Transverse colon (tissue), 4 donors: ENCODE data around the gene ACTN3. TPM values are rescaled to one million over a fixed set of nuclear protein-coding genes. Genes with fewer than 3 reads are reported as not detected.

Source experiments
- DNase-seq: peaks from one replicate; pipeline ENCODE4 v3.0.0-alpha.2; 2019
- H3K27ac ChIP-seq, 4 donors: fragments of 200-600 bp; sonication (generic); 2 replicates each; pipeline ENCODE4 v1.5.1; 2016 to 2018; ENCODE audit warnings: inconsistent platforms in 4 of 4
- H3K27me3 ChIP-seq: fragments of 200-600 bp; sonication (generic); 2 replicates; pipeline ENCODE4 v1.5.1; 2017; ENCODE audit warnings: inconsistent platforms
- H3K36me3 ChIP-seq, 4 donors: fragments of 200-600 bp; sonication (generic); 2 replicates each; pipeline ENCODE4 v1.5.1; 2017 to 2019; ENCODE audit warnings: inconsistent platforms in 4 of 4
- H3K4me1 ChIP-seq, 4 donors: fragments of 200-600 bp; sonication (generic); 2 replicates each; pipeline ENCODE4 v1.5.1; 2017 to 2020; ENCODE audit warnings: inconsistent platforms in 4 of 4
- H3K4me3 ChIP-seq, 4 donors: fragments of 200-600 bp; sonication (generic); 1 replicate in 1 of 4; 2 replicates in 3 of 4; pipeline versions ENCODE4 v1.5.1 to v1.6.1; 2017 to 2019; ENCODE audit warnings: inconsistent platforms in 4 of 4
- H3K9me3 ChIP-seq, 2 donors: fragments of 200-600 bp; sonication (generic); 2 replicates each; pipeline ENCODE4 v1.5.1; 2017 to 2019; ENCODE audit warnings: inconsistent platforms in 2 of 2
- EP300 ChIP-seq: sonication (generic); formaldehyde crosslinking; IDR thresholded peaks from one replicate; pipeline ENCODE4 v1.6.1; 2017; ENCODE audit warnings: antibody characterized with exemption, low read depth
- POLR2A ChIP-seq: fragments of 450-650 bp; IDR thresholded peaks from one replicate; pipeline ENCODE4 v1.6.1; 2016; ENCODE audit warnings: antibody characterized with exemption, mild to moderate bottlenecking, moderate library complexity
- POLR2AphosphoS5 ChIP-seq, 3 donors: sonication (generic); formaldehyde crosslinking; IDR thresholded peaks; one replicate each; pipeline ENCODE4 v1.6.1; 2016; ENCODE audit warnings: antibody characterized with exemption in 3 of 3
- WGBS, 2 donors: methylation state at CpG; one replicate each; pipeline ENCODE4 v1.1.5; 2018; ENCODE audit warnings: low coverage in 1 of 2; 5-methylcytosine and 5-hydroxymethylcytosine counted together
- in situ Hi-C, 4 donors: fragments of 200-750 bp; cut with MboI; loops; one replicate each; pipeline versions ENCODE4 v1.15.0 to v1.15.1; 2017; ENCODE audit warnings: low sequenced_read_pairs in 3 of 4, low pct_ligation_motif_present in 1 of 4, low pct_unique_long_range_greater_than_20kb in 1 of 4
- intact Hi-C: fragments of 100-400 bp; cut with DNase I; formaldehyde crosslinking; loops from one replicate; pipeline ENCODE4 v1.15.1; 2023; ENCODE audit warnings: low total_unique reads
- total RNA-seq, 4 donors: library from RNA; depleted of rRNA; stranded (reverse); fragments of >200 nt; gene quantifications; one replicate each; pipeline ENCODE4 v1.1.0, GENCODE V29; 2016
- TF ChIP-seq, protein P1 (sequence below), 5 experiments: fragments of 200-600 bp in 3 of 5; fragments of 450-650 bp in 2 of 5; sonication (generic) in 3 of 5; IDR thresholded peaks; 1 replicate in 2 of 5; 2 replicates in 3 of 5; pipeline ENCODE4 v1.5.1; 2016 to 2017; ENCODE audit warnings: antibody characterized with exemption in 5 of 5, inconsistent platforms in 3 of 5, mild to moderate bottlenecking in 2 of 5, moderate library complexity in 1 of 5

The ACTN3 gene
- total RNA-seq, 4 donors from 2014 or later: not detected

DNA sequence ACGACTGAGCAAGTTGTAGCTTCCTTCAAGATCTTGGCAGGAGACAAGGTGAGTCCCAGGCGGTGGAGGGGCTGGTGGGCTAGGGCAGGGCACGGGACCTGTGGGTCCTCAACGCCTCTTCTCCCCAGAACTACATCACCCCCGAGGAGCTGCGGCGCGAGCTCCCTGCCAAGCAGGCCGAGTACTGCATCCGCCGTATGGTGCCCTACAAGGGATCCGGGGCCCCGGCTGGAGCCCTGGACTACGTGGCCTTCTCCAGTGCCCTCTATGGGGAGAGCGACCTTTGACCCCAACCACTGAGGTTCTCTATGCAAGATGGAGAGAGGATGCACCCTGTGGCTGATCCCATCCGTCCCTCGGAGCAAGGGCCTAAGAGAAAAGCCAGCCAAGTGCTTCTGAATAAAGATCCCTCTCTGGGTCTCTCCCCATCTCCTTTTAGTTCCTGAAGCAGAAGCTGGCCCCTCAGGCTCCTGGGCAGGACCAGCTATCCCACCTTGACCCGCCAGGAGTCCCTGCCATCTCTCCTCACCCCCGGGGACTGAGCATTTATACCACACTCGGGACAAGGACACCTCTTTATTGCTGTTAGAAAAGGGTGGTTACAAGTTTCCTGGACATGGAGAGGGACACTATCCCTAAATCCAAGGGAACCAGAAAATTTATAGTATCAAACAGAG is 16.3 kb downstream of the ACTN3 start:
- H3K4me3 ChIP-seq: no peak overlapping the region
- H3K36me3 ChIP-seq: no peaks in the 10 kb centered on the region
- H3K27ac ChIP-seq: no peak overlapping the region
- peaks cover 20% of the 10 kb centered on the region for H3K27me3 ChIP-seq
- WGBS, 2 donors: 84 to 92% methylated on average over 10 to 20 of the region's 20 CpGs
- DNase-seq: no peak
- H3K4me1 ChIP-seq: peaks cover 11 to 18% (median 13%) of the 10 kb centered on the region in 4 donors
- no peaks in the 10 kb centered on the region for H3K9me3 ChIP-seq
- in situ Hi-C loops: loop anchor here in 2 of 4 donors (10.0 to 25.0 kb wide), 2 partner anchors 158 to 274 kb away; partner anchors contain the start of gene RCE1 (in 1 of the 2)
- TF ChIP-seq POLR2A: no peak
- TF ChIP-seq, protein P1, sequence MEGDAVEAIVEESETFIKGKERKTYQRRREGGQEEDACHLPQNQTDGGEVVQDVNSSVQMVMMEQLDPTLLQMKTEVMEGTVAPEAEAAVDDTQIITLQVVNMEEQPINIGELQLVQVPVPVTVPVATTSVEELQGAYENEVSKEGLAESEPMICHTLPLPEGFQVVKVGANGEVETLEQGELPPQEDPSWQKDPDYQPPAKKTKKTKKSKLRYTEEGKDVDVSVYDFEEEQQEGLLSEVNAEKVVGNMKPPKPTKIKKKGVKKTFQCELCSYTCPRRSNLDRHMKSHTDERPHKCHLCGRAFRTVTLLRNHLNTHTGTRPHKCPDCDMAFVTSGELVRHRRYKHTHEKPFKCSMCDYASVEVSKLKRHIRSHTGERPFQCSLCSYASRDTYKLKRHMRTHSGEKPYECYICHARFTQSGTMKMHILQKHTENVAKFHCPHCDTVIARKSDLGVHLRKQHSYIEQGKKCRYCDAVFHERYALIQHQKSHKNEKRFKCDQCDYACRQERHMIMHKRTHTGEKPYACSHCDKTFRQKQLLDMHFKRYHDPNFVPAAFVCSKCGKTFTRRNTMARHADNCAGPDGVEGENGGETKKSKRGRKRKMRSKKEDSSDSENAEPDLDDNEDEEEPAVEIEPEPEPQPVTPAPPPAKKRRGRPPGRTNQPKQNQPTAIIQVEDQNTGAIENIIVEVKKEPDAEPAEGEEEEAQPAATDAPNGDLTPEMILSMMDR (IDR thresholded peaks at IDR 0.05): no peak
- TF ChIP-seq POLR2AphosphoS5 (IDR thresholded peaks at IDR 0.05): no peak
- no peak for TF ChIP-seq EP300
- intact Hi-C loops: no loop called here

DNA sequence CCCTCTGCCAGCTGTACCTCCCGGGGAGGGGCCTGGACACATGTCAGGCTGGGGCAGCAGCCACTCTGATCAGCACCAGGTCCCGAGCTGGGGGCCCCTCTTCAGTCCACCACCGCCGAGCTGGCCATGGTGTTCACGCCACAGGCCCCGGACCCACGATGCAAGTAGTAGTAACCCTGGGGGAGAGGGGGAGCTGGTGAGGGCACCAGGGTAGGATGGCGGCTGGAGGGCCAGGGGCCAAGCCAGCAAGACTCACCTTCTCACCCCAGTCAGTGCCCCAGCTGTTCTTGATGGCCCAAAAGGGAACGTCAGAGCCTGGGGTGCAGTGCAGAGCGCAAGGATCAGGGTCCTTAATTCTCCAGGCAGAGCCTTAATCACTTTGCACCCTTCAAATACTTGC is 17.1 kb downstream of the ACTN3 start:
- Histone ChIP-seq H3K4me3 (no peak overlapping the region), H3K27ac (no peak overlapping the region), H3K36me3 (no peaks in the 10 kb centered on the region), H3K27me3 (peaks cover 18% of the 10 kb centered on the region), H3K4me1 (peaks cover 8 to 24% (median 19%) of the 10 kb centered on the region in 4 donors), H3K9me3 (no peaks in the 10 kb centered on the region)
- no peak for DNase-seq
- 90% methylated on average over 5 of the region's 10 CpGs; no CpG with 5 or more reads in 1 of the 2 donors for WGBS, 2 donors
- TF ChIP-seq EP300 (no peak), POLR2AphosphoS5 (IDR thresholded peaks at IDR 0.05) (no peak), POLR2A (no peak)
- TF ChIP-seq, protein P1 (IDR thresholded peaks at IDR 0.05): no peak
- in situ Hi-C loops: loop anchor here in 2 of 4 donors (10.0 to 25.0 kb wide), 2 partner anchors 159 to 273 kb away; partner anchors contain the start of gene RCE1 (in 1 of the 2)
- intact Hi-C loops: no loop called here

DNA sequence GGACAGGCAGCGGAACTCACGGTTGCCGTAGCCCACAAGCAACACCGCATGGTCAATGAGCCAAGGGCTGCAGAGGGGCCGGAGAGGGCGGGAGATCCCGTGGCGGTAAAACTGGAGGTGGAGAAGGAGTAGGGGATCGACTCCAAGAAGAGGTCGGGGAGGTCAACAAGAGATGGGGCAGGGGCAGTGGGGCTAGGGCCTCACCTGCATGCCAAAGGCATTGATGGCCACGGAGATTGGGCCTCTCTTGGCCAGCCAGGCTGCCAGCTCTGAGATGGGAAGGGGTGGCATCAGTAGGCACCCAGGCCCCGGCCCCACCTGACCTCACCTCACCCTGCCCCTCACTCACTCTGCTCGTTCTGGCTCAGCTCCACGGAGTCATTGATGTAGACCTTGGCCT is 17.8 kb downstream of the ACTN3 start:
- peaks cover 5 to 18% (median 13%) of the 10 kb centered on the region in 4 donors for H3K4me1 ChIP-seq
- in situ Hi-C loops (loop anchor here in 2 of 4 donors (10.0 to 25.0 kb wide), 2 partner anchors 160 to 273 kb away; partner anchors contain the start of gene RCE1 (in 1 of the 2)), intact Hi-C loops (no loop called here)
- TF ChIP-seq, protein P1 (IDR thresholded peaks at IDR 0.05): no peak
- TF ChIP-seq POLR2AphosphoS5 (IDR thresholded peaks at IDR 0.05): no peak
- TF ChIP-seq EP300: no peak
- TF ChIP-seq POLR2A: no peak
- H3K36me3 ChIP-seq: no peaks in the 10 kb centered on the region
- H3K27me3 ChIP-seq: peaks cover 11% of the 10 kb centered on the region
- WGBS, 2 donors: 86 to 91% methylated on average over 6 to 14 of the region's 14 CpGs
- no peak overlapping the region for H3K4me3 ChIP-seq
- DNase-seq: no peak
- H3K27ac ChIP-seq: no peak overlapping the region
- H3K9me3 ChIP-seq: no peaks in the 10 kb centered on the region

DNA sequence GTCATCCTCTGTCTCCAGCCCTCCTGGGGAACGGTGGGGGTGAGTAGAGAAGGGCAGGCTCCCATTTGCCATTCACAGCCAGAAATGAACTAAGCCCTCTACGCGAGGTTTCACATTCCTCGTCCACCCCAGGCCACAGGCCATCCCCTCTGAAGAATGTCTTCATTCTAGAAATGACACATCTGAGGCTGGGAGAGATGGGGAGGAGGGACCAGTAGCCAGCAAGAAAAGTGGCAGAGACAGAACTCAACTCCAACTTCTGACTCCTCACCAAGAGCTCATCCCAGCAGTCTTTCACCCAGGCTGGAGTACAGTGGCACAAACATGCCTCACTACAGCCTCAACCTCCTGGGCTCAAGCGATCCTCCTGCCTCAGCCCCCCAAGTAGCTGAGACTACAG is 18.3 kb downstream of the ACTN3 start:
- TF ChIP-seq, protein P1 (IDR thresholded peaks at IDR 0.05): no peak
- TF ChIP-seq POLR2AphosphoS5 (IDR thresholded peaks at IDR 0.05) (no peak), POLR2A (no peak), EP300 (no peak)
- no peak overlapping the region for H3K4me3 ChIP-seq
- in situ Hi-C loops (loop anchor here in 2 of 4 donors (10.0 to 25.0 kb wide), 2 partner anchors 160 to 272 kb away; partner anchors contain the start of gene RCE1 (in 1 of the 2)), intact Hi-C loops (no loop called here)
- no peak for DNase-seq
- H3K4me1 ChIP-seq: peaks cover 5 to 18% (median 13%) of the 10 kb centered on the region in 4 donors
- peaks cover 11% of the 10 kb centered on the region for H3K27me3 ChIP-seq
- no peaks in the 10 kb centered on the region for H3K36me3 ChIP-seq
- WGBS, 2 donors: 83% methylated on average over 5 of the region's 5 CpGs; no CpG with 5 or more reads in 1 of the 2 donors
- H3K27ac ChIP-seq: no peak overlapping the region
- H3K9me3 ChIP-seq: no peaks in the 10 kb centered on the region
